ENCODE data around the gene GOLGA6C. TPM values are rescaled to one million over a fixed set of nuclear protein-coding genes. Genes with fewer than 3 reads are reported as not detected.
A peak's percentile ranks its signal among the peaks of the same experiment; 100 is the strongest.
"Not testable (repeated sequence)": the region's sequence is repeated elsewhere in the genome, so short reads cannot be mapped to it uniquely, and the experiment has no call there.

Gene GOLGA6C
- total and polyA plus RNA-seq, 8 donors, result not detected

GRCh38 chr15:75235760-75236729, 22.1 kb upstream of the GOLGA6C start:
- Histone ChIP-seq H3K36me3 (no peaks in the 10 kb centered on the region), H3K4me3 (no peak overlapping the region), H3K9me3 (no peaks in the 10 kb centered on the region), H3K27me3 (peaks cover 0 to 23% of the 10 kb centered on the region in 2 donors), H3K27ac (no peak overlapping the region), H3K4me1 (no peaks in the 10 kb centered on the region)
- no peak for TF ChIP-seq CTCF (IDR thresholded peaks at IDR 0.05)
- intact Hi-C loops (cut with DNase I), result no loop called here
- ATAC-seq (no peak), DNase-seq (peak in 1 of 4 donors; percentile 22)

- DNase-seq, result peak in 1 of 4 donors; percentile 22
- Histone ChIP-seq H3K36me3 (no peaks in the 10 kb centered on the region), H3K27me3 (peaks cover 0 to 23% of the 10 kb centered on the region in 2 donors), H3K9me3 (no peaks in the 10 kb centered on the region), H3K4me3 (no peak overlapping the region), H3K4me1 (no peaks in the 10 kb centered on the region), H3K27ac (no peak overlapping the region)
- intact Hi-C loops (cut with DNase I), result no loop called here
- no peak for ATAC-seq
- TF ChIP-seq CTCF (IDR thresholded peaks at IDR 0.05), result no peak
Measured at GRCh38 chr15:75237316-75237982, 20.7 kb upstream of the GOLGA6C start.

DNA sequence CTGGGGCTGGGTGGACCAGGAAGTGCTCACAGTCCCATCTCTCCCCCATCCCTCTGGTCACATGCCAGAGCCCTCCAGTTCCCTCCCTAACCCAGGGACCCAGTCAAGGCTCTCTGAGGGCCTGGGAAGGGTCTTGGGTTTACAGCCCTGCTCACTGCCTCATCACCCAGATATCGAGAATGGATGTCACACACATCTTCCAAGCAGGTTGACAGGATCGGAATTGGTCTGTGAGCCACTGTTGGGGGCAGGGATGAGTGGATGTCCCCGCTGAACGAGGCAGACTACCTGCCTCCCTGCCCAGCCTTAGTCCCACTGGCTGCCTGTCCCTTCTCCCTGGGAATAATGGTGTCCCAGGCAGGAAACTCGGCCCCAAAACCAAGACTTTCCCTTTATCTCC, 20.0 kb upstream of the GOLGA6C start:
- no peak overlapping the region for H3K4me3 ChIP-seq
- ATAC-seq (no peak), DNase-seq (no peak)
- no peaks in the 10 kb centered on the region for H3K9me3 ChIP-seq
- intact Hi-C loops (cut with DNase I), result no loop called here
- H3K27me3 ChIP-seq, result peaks cover 0 to 23% of the 10 kb centered on the region in 2 donors
- no peaks in the 10 kb centered on the region for H3K4me1 ChIP-seq
- no peak overlapping the region for H3K27ac ChIP-seq
- no peaks in the 10 kb centered on the region for H3K36me3 ChIP-seq
- TF ChIP-seq CTCF (IDR thresholded peaks at IDR 0.05), result no peak

DNA sequence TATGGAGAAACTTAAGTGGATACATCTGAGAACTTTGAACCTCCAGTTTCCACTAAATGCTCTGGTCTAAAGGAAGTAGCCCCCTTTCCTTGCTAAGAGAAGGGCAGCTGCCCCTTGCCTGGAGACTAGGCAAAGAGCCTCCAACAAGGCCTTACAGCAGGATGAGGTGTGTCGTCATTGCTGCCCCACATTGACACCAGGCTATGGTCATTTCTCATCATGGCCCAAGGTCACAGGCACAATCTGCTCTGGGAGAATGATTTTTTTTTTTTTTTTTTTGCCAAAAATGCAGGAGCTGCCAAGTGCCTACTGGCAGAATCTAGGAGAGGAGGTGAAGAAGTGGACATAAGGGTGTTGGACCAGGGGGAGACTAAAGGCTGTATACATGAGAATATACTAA, 12.4 kb upstream of the GOLGA6C start:
- H3K36me3 ChIP-seq; H3K4me1 ChIP-seq; H3K4me3 ChIP-seq; H3K9me3 ChIP-seq; ATAC-seq; DNase-seq; H3K27ac ChIP-seq; intact Hi-C loops (cut with DNase I): not testable (repeated sequence)
- H3K27me3 ChIP-seq, result peaks cover 5 to 26% of the 10 kb centered on the region in 2 donors

DNA sequence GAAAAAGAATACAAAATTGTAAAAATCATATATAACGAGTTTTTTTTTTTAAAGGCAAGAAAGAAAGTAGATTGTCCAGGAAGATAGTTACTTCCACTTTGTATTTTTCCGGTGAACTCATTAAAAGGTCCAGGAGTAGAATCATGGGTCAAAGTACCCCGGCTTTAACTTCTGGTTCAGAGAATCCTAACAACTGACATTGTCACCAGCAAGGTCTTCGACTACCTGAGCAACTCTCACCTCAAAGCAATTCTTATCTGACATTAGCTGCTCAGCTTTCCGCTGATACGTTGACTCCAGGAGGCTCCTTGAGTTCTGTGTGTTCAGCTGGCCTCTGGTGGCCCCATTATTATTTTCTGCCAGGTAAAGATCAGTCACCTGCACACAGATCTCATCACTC, 9.1 kb upstream of the GOLGA6C start:
- intact Hi-C loops (cut with DNase I); H3K4me3 ChIP-seq; H3K36me3 ChIP-seq; DNase-seq; ATAC-seq; H3K27ac ChIP-seq; H3K4me1 ChIP-seq; H3K9me3 ChIP-seq: not testable (repeated sequence)
- peaks cover 5 to 34% of the 10 kb centered on the region in 2 donors for H3K27me3 ChIP-seq

DNA sequence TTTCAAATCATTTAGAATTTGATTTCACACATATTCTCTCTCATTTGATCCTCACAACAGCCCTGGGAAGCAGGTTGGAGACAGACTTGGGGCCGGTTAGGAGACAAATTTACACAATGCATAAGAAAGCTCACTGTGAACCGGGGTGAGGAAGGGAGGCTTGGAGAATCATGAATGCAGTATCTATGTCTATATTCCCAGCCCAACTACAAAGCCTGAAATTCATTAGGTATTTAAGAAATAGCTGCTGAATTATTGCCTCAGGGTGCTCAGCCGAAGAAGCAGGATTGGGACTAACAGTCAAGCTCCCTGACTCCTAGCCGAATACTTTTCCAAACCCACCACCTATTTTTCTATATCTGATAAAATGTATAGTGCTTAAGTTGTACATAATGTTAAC, 8.4 kb upstream of the GOLGA6C start:
- Histone ChIP-seq H3K36me3 (no peaks in the 10 kb centered on the region), H3K4me3 (no peak overlapping the region), H3K27me3 (peaks cover 5 to 34% of the 10 kb centered on the region in 2 donors), H3K27ac (no peak overlapping the region), H3K4me1 (no peaks in the 10 kb centered on the region), H3K9me3 (no peaks in the 10 kb centered on the region)
- DNase-seq, result no peak
- TF ChIP-seq CTCF (IDR thresholded peaks at IDR 0.05), result no peak
- intact Hi-C loops (cut with DNase I), result no loop called here
- ATAC-seq, result no peak

GRCh38 chr15:75251343-75251742, 6.8 kb upstream of the GOLGA6C start:
- H3K9me3 ChIP-seq; DNase-seq; H3K4me1 ChIP-seq; H3K4me3 ChIP-seq; intact Hi-C loops (cut with DNase I); H3K27ac ChIP-seq; H3K36me3 ChIP-seq; ATAC-seq: not testable (repeated sequence)
- H3K27me3 ChIP-seq, result peaks cover 5 to 34% of the 10 kb centered on the region in 2 donors

- intact Hi-C loops (cut with DNase I); H3K9me3 ChIP-seq; ATAC-seq; H3K4me3 ChIP-seq; H3K4me1 ChIP-seq; H3K27ac ChIP-seq; H3K36me3 ChIP-seq; DNase-seq: not testable (repeated sequence)
- H3K27me3 ChIP-seq, result peaks cover 5 to 33% of the 10 kb centered on the region in 2 donors
Measured at GRCh38 chr15:75252285-75252684, 5.8 kb upstream of the GOLGA6C start.
